GM12872 (cell line): ENCODE results near the gene C1S.
A peak's percentile ranks its signal among the peaks of the same experiment; 100 is the strongest.

ENCODE experiments used
- TF ChIP-seq, protein P1 (sequence below): IDR thresholded peaks from 3 replicates; pipeline ENCODE4 v1.5.1; 2011; ENCODE audit warnings: low read depth, mild to moderate bottlenecking, low read length, moderate library complexity; ENCODE audit not compliant: insufficient read depth

C1S gene

DNA sequence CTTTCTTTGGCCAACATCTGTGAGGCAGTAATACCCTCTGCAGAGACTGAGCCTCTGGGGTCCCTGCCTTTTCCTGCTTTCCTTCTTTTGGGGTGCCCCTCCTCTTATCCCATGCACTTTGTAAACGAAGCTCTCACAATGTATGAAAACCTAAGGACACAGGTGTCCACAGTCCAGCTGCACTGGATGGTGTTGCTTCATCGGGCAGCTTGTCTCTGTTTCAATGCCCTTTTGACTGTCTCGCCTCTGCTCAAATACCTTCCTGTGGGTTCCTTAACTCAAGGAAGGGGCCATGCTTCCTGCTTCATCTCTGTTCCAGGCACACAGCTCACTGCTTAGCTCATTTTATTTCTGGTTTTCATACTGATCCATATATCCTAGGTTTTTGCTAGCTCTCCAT, 42.1 kb downstream of the C1S start:
- TF ChIP-seq, protein P1, sequence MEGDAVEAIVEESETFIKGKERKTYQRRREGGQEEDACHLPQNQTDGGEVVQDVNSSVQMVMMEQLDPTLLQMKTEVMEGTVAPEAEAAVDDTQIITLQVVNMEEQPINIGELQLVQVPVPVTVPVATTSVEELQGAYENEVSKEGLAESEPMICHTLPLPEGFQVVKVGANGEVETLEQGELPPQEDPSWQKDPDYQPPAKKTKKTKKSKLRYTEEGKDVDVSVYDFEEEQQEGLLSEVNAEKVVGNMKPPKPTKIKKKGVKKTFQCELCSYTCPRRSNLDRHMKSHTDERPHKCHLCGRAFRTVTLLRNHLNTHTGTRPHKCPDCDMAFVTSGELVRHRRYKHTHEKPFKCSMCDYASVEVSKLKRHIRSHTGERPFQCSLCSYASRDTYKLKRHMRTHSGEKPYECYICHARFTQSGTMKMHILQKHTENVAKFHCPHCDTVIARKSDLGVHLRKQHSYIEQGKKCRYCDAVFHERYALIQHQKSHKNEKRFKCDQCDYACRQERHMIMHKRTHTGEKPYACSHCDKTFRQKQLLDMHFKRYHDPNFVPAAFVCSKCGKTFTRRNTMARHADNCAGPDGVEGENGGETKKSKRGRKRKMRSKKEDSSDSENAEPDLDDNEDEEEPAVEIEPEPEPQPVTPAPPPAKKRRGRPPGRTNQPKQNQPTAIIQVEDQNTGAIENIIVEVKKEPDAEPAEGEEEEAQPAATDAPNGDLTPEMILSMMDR = no peak

DNA sequence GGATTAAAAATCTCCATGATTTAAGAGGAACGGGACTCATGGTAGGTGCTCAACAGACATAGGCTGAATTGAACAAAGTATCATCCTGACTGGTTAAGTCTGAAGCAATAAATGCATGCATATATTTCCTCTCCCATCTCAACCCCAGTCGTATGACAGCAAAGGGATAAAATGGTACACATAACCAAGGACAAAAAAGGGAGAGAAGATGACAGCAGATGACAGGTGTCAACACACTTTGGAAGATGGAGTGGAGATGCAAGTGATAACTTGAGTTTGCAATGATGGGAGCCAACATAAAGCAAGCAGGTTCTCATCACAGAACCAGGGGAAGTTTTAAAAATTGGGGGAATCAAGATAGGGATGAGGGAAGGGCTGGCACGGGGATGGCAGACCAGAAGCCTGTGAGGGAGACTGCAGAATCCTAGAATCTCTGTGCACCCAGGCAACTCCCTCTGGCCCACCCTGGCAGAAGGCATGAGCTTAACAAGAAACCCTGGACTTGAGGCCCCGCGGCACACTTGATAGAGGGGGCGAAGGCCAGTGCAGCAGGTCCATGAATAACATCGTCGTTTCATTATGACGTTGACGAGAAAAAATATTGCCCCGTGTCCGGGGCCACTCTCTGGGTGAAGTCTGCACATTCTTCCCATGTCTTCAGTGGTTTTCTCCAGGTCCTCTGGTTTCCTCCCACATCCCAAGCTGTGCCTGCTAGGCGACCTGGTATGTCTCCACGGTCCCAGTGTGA, 43.5 kb downstream of the C1S start:
- TF ChIP-seq, protein P1 = no peak

DNA sequence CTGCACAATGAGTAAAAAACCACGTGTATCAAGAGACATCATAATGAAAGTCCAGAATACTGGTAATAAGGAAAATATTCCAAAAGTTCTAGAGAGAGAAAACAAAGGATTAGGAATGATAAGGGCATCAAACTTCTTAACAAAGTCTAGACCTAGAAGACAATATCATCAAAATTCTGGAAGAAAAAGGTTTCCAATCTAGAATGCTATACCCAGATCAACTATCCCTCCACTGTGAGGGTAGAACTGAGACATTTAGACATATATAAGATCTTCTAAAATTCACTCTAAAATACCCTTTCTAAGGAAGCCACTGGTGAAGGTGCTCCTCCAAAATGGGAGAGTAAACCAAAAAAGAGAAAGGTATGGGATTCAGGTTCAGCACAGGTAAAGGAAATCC, 45.6 kb downstream of the C1S start:
- TF ChIP-seq, protein P1 = no peak

DNA sequence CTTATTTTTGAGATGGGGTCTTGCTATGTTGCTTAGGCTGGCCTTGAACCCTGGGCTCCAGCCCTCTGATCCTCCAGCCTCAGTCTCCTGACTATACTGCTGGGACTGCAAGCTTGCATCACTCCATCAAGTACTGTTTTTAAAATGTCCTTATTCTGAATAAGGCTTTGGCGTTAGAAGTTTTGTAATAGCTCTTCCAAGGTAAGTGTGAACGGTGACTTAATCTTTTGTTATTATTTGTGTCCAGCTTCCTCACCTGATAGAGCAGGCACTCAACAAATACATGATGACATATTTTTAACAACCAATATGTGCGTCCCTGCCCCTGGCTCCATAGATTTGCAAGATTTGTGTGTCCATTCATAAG, 47.1 kb downstream of the C1S start:
- TF ChIP-seq, protein P1 = no peak

DNA sequence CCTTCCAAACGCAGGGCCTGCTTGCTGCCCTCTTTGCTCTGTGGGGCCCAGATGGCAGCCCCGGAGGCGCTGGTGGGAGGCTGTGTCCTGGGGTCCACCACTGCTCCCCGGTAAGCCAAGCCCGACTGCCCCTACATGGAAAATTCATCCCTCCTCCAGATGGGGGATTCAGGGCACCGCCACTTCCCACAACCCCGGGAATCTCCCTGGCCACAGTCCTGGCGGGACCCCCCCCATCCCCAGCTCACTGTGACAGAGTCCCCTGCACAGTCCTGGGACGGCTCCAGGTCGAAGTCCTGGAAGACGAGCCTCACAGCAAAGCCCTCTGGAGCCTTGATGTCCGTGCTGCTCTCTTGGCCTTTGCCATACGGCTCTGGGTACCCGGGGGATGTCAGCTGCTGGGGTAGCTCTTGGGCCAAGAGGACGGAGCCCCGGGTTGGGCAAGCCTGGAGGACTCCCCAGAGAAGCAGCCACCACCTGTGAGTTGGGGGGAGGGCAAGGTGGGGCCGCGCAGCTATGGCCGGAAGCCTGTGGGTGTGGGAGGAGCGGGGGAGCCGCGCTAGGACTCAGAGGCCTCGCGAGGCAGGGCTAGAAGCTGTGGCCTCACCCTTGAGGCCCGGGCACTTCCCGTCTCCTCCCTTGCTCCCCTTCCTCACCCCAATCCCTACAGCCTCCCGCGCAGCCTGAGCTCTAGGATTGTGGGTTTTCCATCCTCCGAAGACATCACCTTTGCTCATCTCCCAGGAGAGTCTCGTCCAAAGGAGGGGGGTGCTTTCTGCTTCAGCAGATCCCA, 47.7 kb downstream of the C1S start:
- TF ChIP-seq, protein P1 = no peak

DNA sequence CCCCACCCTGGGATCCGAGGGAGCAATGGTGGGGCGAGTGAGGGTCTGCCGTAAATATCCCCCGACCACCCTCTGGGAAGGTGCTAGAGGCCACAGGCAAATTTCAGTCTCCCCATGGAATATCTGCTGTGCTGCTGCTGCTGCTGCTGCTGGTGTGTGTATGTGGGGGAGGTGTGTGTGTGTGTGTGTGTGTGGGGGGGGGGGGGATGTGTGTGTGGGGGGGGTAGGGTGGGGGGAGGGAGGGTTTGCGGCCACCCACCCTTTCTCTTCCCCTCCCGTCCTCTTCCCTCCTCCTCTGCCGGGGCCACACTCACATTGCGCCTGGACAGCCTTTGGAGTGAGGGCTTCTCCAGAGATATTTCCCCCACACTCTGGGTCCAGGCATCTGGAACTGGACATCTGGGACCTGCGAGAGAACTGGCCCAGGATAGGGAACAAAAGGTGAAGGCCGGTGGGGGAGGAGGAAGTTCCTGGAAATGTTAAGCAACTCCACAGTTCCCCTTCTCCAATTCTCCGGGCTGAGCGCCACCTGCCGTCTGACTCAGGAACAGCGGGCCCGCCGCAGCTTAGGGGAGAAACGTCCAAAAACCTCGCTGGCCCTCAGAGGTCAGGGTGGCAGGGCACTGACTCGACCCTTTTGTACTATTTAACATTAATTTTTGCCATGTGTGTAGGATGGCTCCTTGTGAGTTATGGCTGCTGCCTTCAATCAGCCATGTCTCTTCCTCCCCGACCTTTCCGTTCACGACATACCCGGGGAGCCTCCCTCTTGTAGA, 48.5 kb downstream of the C1S start, which contains the start of gene C1RL:
TSS of gene C1RL (minus strand) at position 419 of the 776 bp plus-strand sequence. CDS start at position 385, 34 bp downstream.
- TF ChIP-seq, protein P1 = peak; percentile 97

DNA sequence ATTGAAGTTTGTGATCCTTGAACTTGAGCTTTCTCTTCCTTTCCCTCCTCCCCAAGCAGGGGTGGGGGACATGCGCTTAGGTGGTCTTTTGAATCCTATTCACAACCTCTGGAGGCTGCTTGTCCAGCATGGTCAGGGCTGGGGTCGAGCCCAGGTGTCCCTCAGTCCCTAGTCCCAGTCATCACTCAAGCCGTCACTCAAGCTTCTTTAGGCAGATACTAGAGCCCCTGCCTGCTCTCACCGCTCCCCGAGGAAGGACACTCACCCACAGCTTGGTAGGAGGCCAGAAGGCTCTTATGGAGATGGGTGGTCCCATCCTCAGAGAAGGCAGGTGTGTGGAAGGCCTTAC, 49.0 kb downstream of the C1S start:
- TF ChIP-seq, protein P1 = no peak
